Panc1 (cell line): ENCODE data around the gene DACH1. TPM values are rescaled to one million over a fixed set of nuclear protein-coding genes. Genes with fewer than 3 reads are reported as not detected.

Experiments used
- ATAC-seq: fragments of 200-7000 bp; cut with Tn5 transposase; 2 replicates; pipeline ENCODE4 v1.9.1; 2020; ENCODE audit warnings: mild to moderate bottlenecking, moderate library complexity
- BruUV-seq: library from RNA; stranded (reverse); fragments of 400-500 nt; replicated peaks from 2 replicates; lab custom pipeline; 2021; lab: Mats Ljungman, UMichigan
- CTCF ChIA-PET: fragments of 300-600 bp; sonication (Branson Sonifier 250); formaldehyde crosslinking; loops from one replicate; lab custom pipeline; 2022; ENCODE audit warnings: antibody characterized with exemption; lab: Charles Lee
- POLR2A ChIA-PET: fragments of 300-600 bp; sonication (Branson Sonifier 250); formaldehyde crosslinking; loops from one replicate; lab custom pipeline; 2022; ENCODE audit warnings: antibody characterized with exemption; lab: Charles Lee
- DNase-seq: peaks from one replicate; pipeline ENCODE4 v3.0.0-alpha.2; 2010; ENCODE audit warnings: low read depth, low spot score
- H3K27ac ChIP-seq: 2 replicates; pipeline ENCODE4 v1.5.1; 2011; ENCODE audit warnings: mild to moderate bottlenecking, low read length, inconsistent platforms
- H3K27me3 ChIP-seq: fragments of 200-500 bp; sonication (Bioruptor generic); 2 replicates; pipeline ENCODE4 v1.6.0; 2014; ENCODE audit warnings: low read length, inconsistent platforms; ENCODE audit not compliant: control insufficient read depth, insufficient read depth
- H3K36me3 ChIP-seq: fragments of 200-500 bp; sonication (Bioruptor generic); 2 replicates; pipeline ENCODE4 v1.5.1; 2014; ENCODE audit warnings: inconsistent platforms, mild to moderate bottlenecking, low read length, moderate library complexity; ENCODE audit not compliant: control insufficient read depth, insufficient read depth
- H3K4me1 ChIP-seq: 2 replicates; pipeline ENCODE4 v1.5.1; 2011; ENCODE audit warnings: inconsistent platforms, mild to moderate bottlenecking, low read length, moderate library complexity; ENCODE audit not compliant: control insufficient read depth, insufficient read depth
- H3K4me3 ChIP-seq, 2 experiments: 2 replicates each; pipeline ENCODE4 v1.5.1; 2011 to 2012; ENCODE audit warnings: low read depth in 2 of 2, low read length in 2 of 2, mild to moderate bottlenecking in 2 of 2, inconsistent platforms in 1 of 2, moderate library complexity in 1 of 2
- H3K9me3 ChIP-seq: fragments of 200-500 bp; sonication (Bioruptor generic); 2 replicates; pipeline ENCODE4 v1.5.1; 2014; ENCODE audit warnings: low read depth, mild to moderate bottlenecking, inconsistent platforms, low read length, moderate library complexity; ENCODE audit not compliant: control insufficient read depth, insufficient read depth
- CTCF ChIP-seq: fragments of 450-650 bp; IDR thresholded peaks from 2 replicates; pipeline ENCODE4 v1.5.1; 2017; ENCODE audit warnings: mild to moderate bottlenecking
- POLR2AphosphoS5 ChIP-seq: IDR thresholded peaks from 2 replicates; pipeline ENCODE4 v1.6.1; 2012; ENCODE audit warnings: mild to moderate bottlenecking, low read depth, low read length, moderate library complexity
- REST ChIP-seq, 2 experiments: IDR thresholded peaks; 2 replicates each; pipeline ENCODE4 v1.6.1; 2011 to 2012; ENCODE audit warnings: low read depth in 2 of 2, control low read depth in 1 of 2, low read length in 1 of 2, mild to moderate bottlenecking in 1 of 2, moderate library complexity in 1 of 2; ENCODE audit not compliant: insufficient read depth in 1 of 2
- SIN3A ChIP-seq: IDR thresholded peaks from 2 replicates; pipeline ENCODE4 v1.6.1; 2012; ENCODE audit warnings: low read depth, mild to moderate bottlenecking, low read length, moderate library complexity, borderline replicate concordance; ENCODE audit not compliant: insufficient read depth
- TCF7L2 ChIP-seq: IDR thresholded peaks from 2 replicates; pipeline ENCODE4 v1.6.1; 2011; ENCODE audit warnings: mild to moderate bottlenecking, low read depth, low read length, inconsistent platforms
- in situ Hi-C: cut with HindIII; loops from 2 replicates; pipeline ENCODE4 v1.10.0; 2016; ENCODE audit warnings: low sequenced_read_pairs, low pct_unique_long_range_greater_than_20kb
- intact Hi-C: fragments of 100-400 bp; cut with micrococcal nuclease; formaldehyde crosslinking; loops from one replicate; pipeline ENCODE4 v1.10.0; 2022; ENCODE audit not compliant: unreplicated experiment
- total RNA-seq: library from RNA; stranded (reverse); gene quantifications from one replicate; pipeline ENCODE4 v1.2.1, GENCODE V29; 2021; ENCODE audit not compliant: unreplicated experiment

DACH1 gene
- total RNA-seq, 1 experiment from 2014 or later = 0.54 TPM

- H3K9me3 ChIP-seq = no peaks in the 10 kb centered on the region
- no peaks in the 10 kb centered on the region for H3K27me3 ChIP-seq
- no peak for ATAC-seq
- H3K36me3 ChIP-seq = no peaks in the 10 kb centered on the region
- no peak overlapping the region for H3K27ac ChIP-seq
- no TSS peak for BruUV-seq
- TF ChIP-seq POLR2AphosphoS5 (no peak), REST (IDR thresholded peaks at IDR 0.05; ENCODE audit: insufficient read depth in 1 of 2, low read depth in 2 of 2, low read length in 1 of 2) (no peak), SIN3A (no peak), CTCF (no peak), TCF7L2 (no peak)
- no peaks in the 10 kb centered on the region for H3K4me1 ChIP-seq
- POLR2A ChIA-PET = no interaction called here
- CTCF ChIA-PET = no interaction called here
- H3K4me3 ChIP-seq = no peak overlapping the region
- in situ Hi-C loops (no loop called here), intact Hi-C loops (no loop called here)
- no peak for DNase-seq
Observed at GRCh38 chr13:71546881-71547280, 320.1 kb downstream of the DACH1 start.

- ATAC-seq (no peak), DNase-seq (no peak)
- ChIA-PET CTCF (no interaction called here), POLR2A (no interaction called here)
- no peaks in the 10 kb centered on the region for H3K4me1 ChIP-seq
- no peaks in the 10 kb centered on the region for H3K27me3 ChIP-seq
- in situ Hi-C loops (no loop called here), intact Hi-C loops (no loop called here)
- H3K36me3 ChIP-seq = no peaks in the 10 kb centered on the region
- no peaks in the 10 kb centered on the region for H3K9me3 ChIP-seq
- no peak for TF ChIP-seq CTCF
- no peak for TF ChIP-seq REST (IDR thresholded peaks at IDR 0.05; ENCODE audit: insufficient read depth in 1 of 2, low read depth in 2 of 2, low read length in 1 of 2)
- no peak for TF ChIP-seq POLR2AphosphoS5
- TF ChIP-seq SIN3A = no peak
- TF ChIP-seq TCF7L2 = no peak
- no TSS peak for BruUV-seq
- H3K4me3 ChIP-seq = no peak overlapping the region
- H3K27ac ChIP-seq = no peak overlapping the region
Observed at GRCh38 chr13:71540098-71540497, 326.9 kb downstream of the DACH1 start.
